ENCODE data around the gene BRD4.
"Not testable (repeated sequence)": the region's sequence is repeated elsewhere in the genome, so short reads cannot be mapped to it uniquely, and the experiment has no call there.

Gene BRD4

GRCh38 chr19:15332311-15332996 is at the start of gene BRD4:
Gene BRD4 (minus strand): TSS chr19:15332539. CDS start chr19:15273099, 59,440 bp downstream.
- peak; percentile 39 for DNase-seq

GRCh38 chr19:15381864-15382263 is 49.5 kb upstream of the BRD4 start:
- DNase-seq: no peak

- no peak for DNase-seq
Measured at GRCh38 chr19:15381429-15381828, 49.1 kb upstream of the BRD4 start.

- DNase-seq: no peak
Measured at GRCh38 chr19:15379999-15380647, 47.8 kb upstream of the BRD4 start.

DNA sequence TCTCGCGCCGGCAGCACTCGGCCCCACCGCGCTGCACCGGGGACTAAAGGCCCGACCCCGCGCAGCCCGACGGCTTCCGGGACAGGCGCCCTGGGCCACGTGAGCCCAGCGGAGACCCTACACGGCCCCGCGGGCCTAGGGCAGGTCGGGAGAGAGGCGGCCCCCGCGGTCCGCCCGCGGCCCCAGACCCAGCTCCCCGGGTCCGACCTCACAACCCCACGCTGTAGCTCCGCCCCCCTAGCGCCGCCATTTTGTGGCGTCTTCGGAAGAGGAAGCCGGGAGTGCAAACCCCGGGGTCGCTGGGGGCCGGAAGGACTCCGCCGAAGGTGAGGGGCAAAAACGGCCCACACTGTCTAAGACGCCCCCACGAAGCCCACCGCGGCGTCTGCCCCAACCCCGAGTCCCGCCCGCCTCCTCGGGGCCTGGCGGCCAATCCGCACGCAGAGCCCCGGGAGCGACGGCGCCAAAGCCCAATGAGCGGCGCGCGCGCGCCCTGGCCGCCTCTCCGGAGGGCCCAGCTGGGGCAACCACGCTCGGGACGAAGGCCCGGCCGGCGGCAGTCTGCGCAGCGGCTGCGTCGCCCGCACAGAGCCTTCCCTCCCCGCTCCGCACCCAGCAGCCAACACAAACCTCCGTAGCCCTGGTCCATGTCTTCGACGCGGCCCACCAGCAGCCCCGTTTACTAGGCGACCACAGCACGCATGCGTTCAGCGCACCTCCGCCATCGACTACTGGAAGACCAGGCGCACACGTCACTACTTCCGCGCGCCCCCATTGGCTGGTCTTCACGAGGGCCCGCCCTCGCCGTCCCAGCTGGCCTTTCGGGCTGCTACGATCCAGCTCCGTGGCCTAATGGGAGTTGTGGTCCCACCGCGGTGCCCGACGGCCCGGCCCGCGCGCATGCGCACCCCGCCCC is 47.0 kb upstream of the BRD4 start, which contains the start of gene AKAP8:
AKAP8 (minus strand) TSS at position 705 of the 916 bp plus-strand sequence; CDS start at position 649, 56 bp downstream.
- peak; percentile 99 for DNase-seq

GRCh38 chr19:15378534-15379082 is 46.3 kb upstream of the BRD4 start:
- DNase-seq: no peak

GRCh38 chr19:15374796-15375440 is 42.6 kb upstream of the BRD4 start:
- DNase-seq: no peak

DNA sequence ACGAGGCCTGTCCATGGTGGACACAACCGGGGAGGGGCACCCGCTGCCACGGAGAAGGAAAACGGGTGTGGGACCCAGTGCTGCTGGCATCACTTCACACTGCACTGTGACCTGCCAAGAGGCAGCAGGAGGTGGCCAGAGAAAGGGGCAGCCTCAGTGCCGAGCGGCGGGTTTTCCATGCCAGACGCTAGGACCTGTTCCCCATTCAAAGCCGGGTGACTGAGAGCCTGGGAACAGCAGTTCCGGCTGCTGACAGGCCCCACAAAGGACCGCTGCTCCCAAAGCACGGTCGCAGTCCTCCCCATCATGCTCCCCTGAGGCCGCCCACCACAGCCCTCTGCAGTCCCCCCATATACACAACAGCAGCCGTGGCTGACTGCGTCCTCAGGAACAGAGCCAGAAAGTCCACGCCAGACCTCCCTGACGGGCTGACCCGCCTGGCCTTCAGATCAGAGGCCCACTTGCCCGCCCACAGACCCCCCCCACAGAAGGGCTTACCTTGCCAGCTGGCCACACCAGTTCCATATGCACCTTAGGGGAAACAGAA is 41.8 kb upstream of the BRD4 start:
- no peak for DNase-seq

GRCh38 chr19:15373644-15374043 is 41.3 kb upstream of the BRD4 start:
- DNase-seq: no peak

DNA sequence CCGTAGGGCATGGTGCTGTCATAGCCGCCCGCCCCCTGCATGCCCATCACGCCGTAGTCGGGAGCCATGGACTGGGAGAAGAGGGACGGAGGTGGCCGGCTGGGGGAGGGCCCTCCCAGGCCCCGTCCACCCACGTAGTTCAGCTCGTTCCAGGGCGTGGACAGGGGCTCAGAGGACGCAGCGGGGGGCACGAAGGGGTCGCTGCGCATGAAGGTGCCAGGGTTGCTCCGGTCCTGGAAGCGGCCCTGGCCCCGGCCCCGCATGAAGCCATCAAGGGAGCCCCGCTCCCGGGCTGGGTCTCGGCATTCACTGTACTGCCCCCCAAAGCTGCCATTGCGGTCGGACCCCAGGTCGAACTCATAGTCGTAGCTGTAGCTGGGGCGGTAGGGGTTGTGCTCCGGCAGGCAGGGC is 40.6 kb upstream of the BRD4 start:
- no peak for DNase-seq

GRCh38 chr19:15372470-15372869 is 40.1 kb upstream of the BRD4 start:
- DNase-seq: no peak

- no peak for DNase-seq
Measured at GRCh38 chr19:15371786-15372380, 39.5 kb upstream of the BRD4 start.

- DNase-seq: no peak
Measured at GRCh38 chr19:15371119-15371518, 38.8 kb upstream of the BRD4 start.

GRCh38 chr19:15369594-15369891 is 37.2 kb upstream of the BRD4 start:
- no peak for DNase-seq

DNA sequence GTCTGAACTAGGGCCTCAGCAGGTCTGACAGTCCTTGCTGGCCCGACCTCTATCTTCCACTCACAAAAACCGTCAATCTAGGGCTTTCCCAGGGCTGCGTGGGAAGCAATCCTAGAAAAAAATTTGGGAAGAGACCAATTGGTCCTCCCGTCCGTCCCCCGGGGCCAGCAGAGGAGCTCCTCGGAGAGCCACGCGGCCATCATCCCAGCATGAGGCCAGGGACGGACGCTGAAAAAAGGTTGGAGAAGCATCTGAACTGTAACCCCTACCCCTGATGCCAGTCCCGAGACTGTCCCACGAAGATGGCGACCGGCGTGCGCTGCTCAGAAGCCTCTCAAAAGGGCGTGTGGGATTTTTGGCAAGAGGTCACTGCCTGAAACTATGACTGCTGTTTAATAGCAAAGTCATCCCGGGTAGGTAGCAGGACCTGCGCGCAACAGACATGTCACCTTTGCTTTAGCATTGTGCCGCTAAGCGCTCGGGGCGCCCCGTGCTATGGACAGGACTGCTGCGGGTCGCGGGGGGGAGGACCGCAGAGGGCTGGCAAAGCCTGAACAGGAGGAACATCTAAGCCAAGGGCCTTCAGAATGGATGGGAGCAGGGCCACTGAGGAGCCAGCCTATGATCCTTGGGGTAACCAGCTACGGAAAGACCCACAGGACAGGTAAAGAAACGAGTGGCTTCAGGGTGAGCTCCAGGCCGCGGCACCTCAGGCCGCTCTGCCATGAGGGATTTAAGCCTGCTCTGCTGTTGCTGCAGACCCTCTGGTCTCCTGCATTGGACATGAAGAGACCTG is 36.7 kb upstream of the BRD4 start:
- DNase-seq: no peak

DNA sequence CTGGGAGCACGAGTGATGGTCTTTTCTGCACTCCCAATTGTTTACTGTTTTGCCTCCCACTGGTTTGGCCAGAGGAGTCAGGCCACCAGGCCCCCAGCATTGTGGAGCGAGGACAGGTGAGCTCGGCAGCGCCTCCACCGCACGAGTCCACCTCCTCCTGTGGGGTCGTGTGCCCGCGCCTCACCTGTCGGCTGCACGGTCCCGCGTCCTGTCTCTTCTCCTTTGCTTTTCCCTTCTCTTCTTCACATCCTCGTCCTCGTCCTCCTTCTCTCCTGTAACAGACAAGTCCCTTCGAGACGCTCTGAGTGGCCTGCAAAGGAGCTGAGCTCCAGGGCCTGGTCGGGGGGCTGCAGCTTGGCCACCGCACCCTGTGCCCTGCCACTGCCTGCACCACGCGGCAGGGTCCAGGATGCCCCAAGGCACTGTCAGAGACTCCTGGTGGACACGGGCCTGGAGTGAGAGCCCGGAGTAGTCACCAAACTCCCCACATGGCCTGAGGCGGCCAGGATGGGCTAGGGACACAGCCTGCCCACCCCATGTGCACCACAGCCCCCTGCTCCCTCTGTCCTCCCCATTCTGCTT is 35.8 kb upstream of the BRD4 start:
- no peak for DNase-seq

DNA sequence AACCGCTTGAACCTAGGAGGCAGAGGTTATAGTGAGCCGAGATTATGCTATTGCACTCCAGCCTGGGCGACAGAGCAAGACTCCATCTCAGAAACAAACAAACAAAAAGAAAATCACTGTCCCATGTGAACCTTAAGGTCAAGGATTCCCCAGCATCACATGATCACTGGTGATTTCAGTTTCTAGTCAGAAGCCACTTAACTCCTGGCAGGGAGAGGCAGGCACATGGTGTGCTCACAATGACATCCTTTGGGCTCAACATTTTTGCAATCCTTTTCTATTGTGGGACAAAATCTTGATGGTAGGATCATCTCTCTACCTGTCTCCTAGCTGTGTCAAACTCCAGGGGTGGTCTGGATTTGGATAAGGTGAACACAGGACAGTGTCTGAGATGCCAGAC is 35.1 kb upstream of the BRD4 start:
- no peak for DNase-seq

- DNase-seq: no peak
Measured at GRCh38 chr19:15365264-15365663, 32.9 kb upstream of the BRD4 start.

DNA sequence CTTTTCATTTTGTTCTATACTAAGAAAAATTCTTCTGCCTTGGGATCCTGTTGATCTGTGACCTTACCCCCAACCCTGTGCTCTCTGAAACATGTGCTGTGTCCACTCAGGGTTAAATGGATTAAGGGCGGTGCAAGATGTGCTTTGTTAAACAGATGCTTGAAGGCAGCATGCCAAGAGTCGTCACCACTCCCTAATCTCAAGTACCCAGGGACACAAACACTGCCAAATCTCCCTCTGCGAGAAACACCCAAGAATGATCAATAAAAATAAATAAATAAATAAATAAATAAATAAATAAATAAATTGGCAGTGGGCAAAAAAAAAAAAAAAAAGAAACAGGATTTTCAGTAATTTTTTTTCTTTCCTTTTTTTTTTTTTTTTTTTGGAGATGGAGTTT is 31.5 kb upstream of the BRD4 start:
- not testable (repeated sequence) for DNase-seq

GRCh38 chr19:15363048-15363447 is 30.7 kb upstream of the BRD4 start:
- not testable (repeated sequence) for DNase-seq

DNA sequence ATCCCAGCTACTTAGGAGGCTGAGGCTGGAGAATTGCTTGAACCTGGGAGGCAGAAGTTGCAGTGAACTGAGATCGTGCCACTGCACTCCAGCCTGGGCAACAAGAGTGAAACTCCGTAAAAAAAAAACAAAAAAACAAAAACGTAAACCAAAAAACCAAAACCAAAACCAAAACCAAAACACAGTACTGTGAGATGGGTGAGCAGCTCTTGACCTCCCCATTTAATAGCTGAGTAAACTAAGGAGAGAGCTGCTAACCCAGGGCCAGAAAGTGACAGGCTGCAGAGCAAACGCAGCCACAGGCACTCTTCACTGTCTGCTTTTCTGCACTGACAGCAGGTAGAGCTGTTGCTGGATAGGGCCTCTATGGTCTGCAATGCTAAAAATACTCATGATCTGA is 27.7 kb upstream of the BRD4 start:
- DNase-seq: not testable (repeated sequence)
